GM21515 (cell line): ENCODE measurements around the gene PLCB4.

ENCODE experiments used
- ATAC-seq: cut with Tn5 transposase; IDR thresholded peaks from one replicate; pipeline ENCODE4 v1.9.1; 2021; ENCODE audit not compliant: unreplicated experiment

Gene PLCB4

DNA sequence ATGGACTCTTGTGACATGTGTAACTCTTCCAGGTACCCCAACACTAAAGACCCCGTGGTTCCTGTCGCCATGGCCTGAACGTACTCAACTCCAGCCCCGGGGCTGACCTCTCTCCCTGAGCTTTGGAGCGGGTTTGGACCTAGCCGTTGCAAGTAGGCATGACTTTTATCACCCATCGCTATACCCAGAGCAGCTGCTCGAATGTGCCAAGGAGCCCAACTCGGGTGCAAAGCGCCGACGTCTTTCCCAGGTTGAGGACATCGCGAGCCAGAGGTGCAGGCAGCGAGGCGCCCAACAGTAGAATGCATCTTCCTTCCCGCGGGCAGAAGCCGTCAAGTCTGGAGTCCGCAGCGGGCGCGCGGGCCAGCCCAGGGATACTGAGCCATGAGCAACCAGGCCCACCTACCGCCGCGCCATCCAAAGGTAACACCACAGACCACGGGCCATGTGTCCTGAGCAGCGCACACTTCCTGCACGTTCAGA, 439.9 kb downstream of the PLCB4 start:
- no peak for ATAC-seq

- ATAC-seq: no peak
These were observed 440.4 kb downstream of the PLCB4 start for GRCh38 chr20:9509246-9509645.

- no peak for ATAC-seq
These were observed 442.0 kb downstream of the PLCB4 start for GRCh38 chr20:9510911-9511310.

DNA sequence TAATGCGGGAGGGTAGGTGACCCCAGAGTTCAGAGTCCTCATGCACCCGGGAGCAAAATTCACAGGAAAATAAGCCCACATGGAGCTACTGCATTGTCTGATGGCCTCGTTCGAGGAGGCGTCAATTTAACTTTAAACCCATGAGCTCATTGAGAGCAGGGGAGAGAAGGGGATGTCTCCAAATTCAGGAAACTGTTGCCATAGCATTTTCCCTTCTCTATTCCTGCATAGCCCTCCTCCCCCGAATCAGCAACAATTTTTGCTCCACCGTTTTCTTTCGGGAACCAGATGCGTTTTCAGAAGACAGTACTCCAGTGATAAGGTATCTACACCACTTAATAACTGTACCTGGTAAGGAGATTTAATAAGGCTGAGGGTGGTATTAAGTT, 445.2 kb downstream of the PLCB4 start:
- no peak for ATAC-seq

- ATAC-seq: no peak
These were observed 445.8 kb downstream of the PLCB4 start, which contains the start of gene LAMP5 for GRCh38 chr20:9514461-9515213. Gene LAMP5, plus strand, starts transcription at chr20:9514590. Its CDS starts 263 bp downstream, at chr20:9514853.

- ATAC-seq: no peak
These were observed 446.3 kb downstream of the PLCB4 start for GRCh38 chr20:9515214-9515585.

DNA sequence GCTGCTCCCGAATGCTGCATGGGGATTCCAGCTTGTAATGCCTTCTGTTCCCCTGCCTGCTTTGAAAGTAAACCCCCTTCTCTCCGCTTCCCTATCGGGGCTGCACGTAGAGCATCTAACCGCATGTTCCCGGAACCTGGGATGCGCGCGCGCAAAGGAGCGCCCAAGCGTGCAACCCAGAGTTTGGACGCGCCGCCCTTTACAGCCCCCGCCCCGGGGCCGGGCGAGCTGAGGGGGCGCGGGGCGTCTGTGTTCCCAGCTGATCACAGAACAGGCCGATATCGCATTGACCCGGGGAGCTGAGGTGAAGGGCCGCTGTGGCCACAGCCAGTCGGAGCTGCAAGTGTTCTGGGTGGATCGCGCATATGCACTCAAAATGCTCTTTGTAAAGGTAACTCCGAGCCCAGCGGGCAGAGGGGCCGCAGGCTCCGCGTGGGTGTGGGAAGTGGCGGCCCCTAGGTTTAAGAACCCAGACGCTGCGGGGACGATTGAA, 446.9 kb downstream of the PLCB4 start:
- no peak for ATAC-seq

GRCh38 chr20:9516234-9516871, 447.5 kb downstream of the PLCB4 start:
- ATAC-seq: no peak

- ATAC-seq: no peak
These were observed 448.6 kb downstream of the PLCB4 start for GRCh38 chr20:9517297-9518162.

GRCh38 chr20:9518576-9519175, 449.8 kb downstream of the PLCB4 start:
- ATAC-seq: no peak

DNA sequence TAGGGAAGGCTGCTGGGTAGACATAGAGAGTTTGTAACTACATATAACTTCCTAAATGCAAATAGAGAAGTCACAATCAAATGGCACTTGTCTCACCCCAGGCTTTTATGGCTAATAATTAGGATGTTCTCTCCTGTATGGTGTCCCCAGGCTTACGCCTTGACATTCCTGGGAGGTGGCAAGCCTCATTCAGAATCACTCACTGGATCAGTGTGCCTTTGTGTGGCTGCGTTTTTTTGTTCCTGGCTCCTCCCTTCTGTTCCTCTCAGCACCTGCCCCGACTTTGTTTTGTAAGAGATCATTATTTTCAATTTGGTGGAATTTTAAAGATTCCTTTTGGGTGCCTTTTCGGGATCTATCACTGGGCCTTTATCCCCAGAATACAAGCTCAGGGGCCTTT, 451.2 kb downstream of the PLCB4 start:
- ATAC-seq: no peak

GRCh38 chr20:9523636-9524035, 454.7 kb downstream of the PLCB4 start:
- no peak for ATAC-seq
